ENCODE measurements around the gene PUM1. TPM values are rescaled to one million over a fixed set of nuclear protein-coding genes. Genes with fewer than 3 reads are reported as not detected.

PUM1 gene
- total and polyA plus RNA-seq, 4 donors = 18.1 to 49.2 (median 30.2) TPM

DNA sequence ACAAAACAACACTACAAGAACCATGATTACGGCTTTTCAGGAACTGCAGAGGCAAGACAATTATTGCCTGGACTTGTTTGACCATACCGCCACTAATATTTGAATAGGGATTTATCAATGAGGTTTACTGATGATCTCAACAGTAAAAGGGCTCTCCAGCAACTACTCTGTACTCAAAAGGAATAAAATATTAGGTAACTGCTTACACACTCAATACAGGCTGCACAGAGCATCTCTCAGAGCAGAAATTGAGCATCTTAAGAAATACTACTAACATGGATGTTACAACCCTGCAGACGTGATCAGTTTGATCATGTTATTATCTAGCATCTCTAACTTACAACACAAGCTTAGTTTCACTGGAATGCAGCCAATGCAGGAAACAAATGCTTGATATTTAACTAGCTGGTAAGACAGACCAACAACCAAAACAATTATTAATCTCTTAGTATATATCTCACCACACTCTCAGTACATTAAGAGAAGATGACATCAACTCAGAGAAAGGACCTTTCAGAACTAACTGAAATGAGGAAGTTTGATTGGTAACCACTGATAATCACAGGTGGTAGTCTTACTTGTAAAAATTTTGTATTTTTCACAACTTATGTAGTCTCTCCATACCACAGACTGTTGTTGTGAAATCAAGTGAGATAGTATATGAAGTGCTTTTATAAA, 52.2 kb downstream of the PUM1 start:
- H3K27me3 ChIP-seq (ENCODE audit: control insufficient read depth in 4 of 4, insufficient read depth in 4 of 4, low read length in 3 of 4) = no peaks in the 10 kb centered on the region
- no peak overlapping the region for H3K4me3 ChIP-seq (ENCODE audit: low read depth in 1 of 3, low read length in 3 of 3)
- TF ChIP-seq, protein P1, sequence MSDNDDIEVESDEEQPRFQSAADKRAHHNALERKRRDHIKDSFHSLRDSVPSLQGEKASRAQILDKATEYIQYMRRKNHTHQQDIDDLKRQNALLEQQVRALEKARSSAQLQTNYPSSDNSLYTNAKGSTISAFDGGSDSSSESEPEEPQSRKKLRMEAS (IDR thresholded peaks at IDR 0.05) = no peak
- TF ChIP-seq NR2F2 (IDR thresholded peaks at IDR 0.05) (no peak), ATF3 (IDR thresholded peaks at IDR 0.05) (no peak), GABPA (IDR thresholded peaks at IDR 0.05 in 1 of 2, conservative IDR thresholded peaks at IDR 0.05 in 1 of 2) (no peak), YY1 (IDR thresholded peaks at IDR 0.05) (no peak), REST (IDR thresholded peaks at IDR 0.05) (no peak), TAF1 (conservative IDR thresholded peaks at IDR 0.05) (no peak), SP1 (IDR thresholded peaks at IDR 0.05) (no peak), RAD21 (IDR thresholded peaks at IDR 0.05) (no peak), HNF4A (conservative IDR thresholded peaks at IDR 0.05) (no peak), RXRA (IDR thresholded peaks at IDR 0.05) (no peak)
- H3K36me3 ChIP-seq (ENCODE audit: control insufficient read depth in 4 of 4, insufficient read depth in 3 of 4, low read depth in 1 of 4, low read length in 3 of 4) = peaks cover 0 to 2% (median 0%) of the 10 kb centered on the region in 4 donors
- peaks cover 17 to 25% (median 19%) of the 10 kb centered on the region in 4 donors for H3K4me1 ChIP-seq (ENCODE audit: control insufficient read depth in 4 of 4, insufficient read depth in 4 of 4, low read length in 3 of 4)
- no peaks in the 10 kb centered on the region for H3K9me3 ChIP-seq (ENCODE audit: control insufficient read depth in 4 of 4, low read length in 3 of 4)
- H3K9ac ChIP-seq (ENCODE audit: low read depth in 1 of 2, low read length in 2 of 2) = no peak overlapping the region
- H3K27ac ChIP-seq (ENCODE audit: low read depth in 1 of 2, low read length in 2 of 2) = no peak overlapping the region
- WGBS = 37% methylated on average over 3 of the region's 3 CpGs
- DNase-seq (ENCODE audit: low spot score) = no peak

DNA sequence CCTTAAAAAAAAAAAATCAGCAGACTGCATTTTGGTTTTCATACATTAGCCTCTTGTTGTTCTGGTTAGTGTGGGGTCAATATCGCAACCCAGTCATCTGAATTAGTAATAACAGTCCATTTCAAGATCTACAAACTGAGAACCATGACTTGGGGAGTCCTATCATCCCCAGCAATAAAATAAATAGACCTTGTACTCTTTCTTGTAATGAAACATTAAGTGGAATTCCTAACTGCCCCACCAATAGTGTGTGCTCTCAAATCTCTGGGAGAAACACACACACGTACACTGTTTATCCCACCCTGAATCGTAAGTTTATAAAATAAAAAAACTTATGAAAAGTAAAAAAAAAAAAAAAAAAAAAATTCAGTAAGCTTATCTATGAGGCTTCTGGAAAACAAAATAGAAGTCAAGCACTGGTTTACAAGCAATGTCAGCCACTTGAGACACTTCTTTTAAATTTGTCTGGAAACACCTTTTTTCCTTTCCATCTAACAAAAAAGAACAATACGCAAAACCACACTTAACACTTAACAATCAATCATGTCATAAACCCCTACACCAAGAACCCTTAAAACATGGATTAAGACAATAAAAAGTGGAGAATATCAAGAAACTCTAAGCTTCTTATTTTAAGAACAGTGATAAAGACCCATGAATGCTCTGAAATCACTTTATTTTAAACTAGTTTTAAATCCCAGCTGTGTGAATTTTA, 53.1 kb downstream of the PUM1 start:
- peaks cover 15 to 25% (median 18%) of the 10 kb centered on the region in 4 donors for H3K4me1 ChIP-seq (ENCODE audit: control insufficient read depth in 4 of 4, insufficient read depth in 4 of 4, low read length in 3 of 4)
- no peak overlapping the region for H3K4me3 ChIP-seq (ENCODE audit: low read depth in 1 of 3, low read length in 3 of 3)
- H3K9me3 ChIP-seq (ENCODE audit: control insufficient read depth in 4 of 4, low read length in 3 of 4) = no peaks in the 10 kb centered on the region
- TF ChIP-seq GABPA (IDR thresholded peaks at IDR 0.05 in 1 of 2, conservative IDR thresholded peaks at IDR 0.05 in 1 of 2) (no peak), REST (IDR thresholded peaks at IDR 0.05) (no peak), FOXA2 (IDR thresholded peaks at IDR 0.05) (no peak)
- H3K36me3 ChIP-seq (ENCODE audit: control insufficient read depth in 4 of 4, insufficient read depth in 3 of 4, low read depth in 1 of 4, low read length in 3 of 4) = no peaks in the 10 kb centered on the region
- no peak overlapping the region for H3K27ac ChIP-seq (ENCODE audit: low read depth in 1 of 2, low read length in 2 of 2)
- H3K9ac ChIP-seq (ENCODE audit: low read depth in 1 of 2, low read length in 2 of 2) = no peak overlapping the region
- WGBS = 91% methylated on average over 4 of the region's 4 CpGs
- no peaks in the 10 kb centered on the region for H3K27me3 ChIP-seq (ENCODE audit: control insufficient read depth in 4 of 4, insufficient read depth in 4 of 4, low read length in 3 of 4)
- DNase-seq (ENCODE audit: low spot score) = no peak
